Measurements from ENCODE around the gene PDE3B. TPM values are rescaled to one million over a fixed set of nuclear protein-coding genes. Genes with fewer than 3 reads are reported as not detected.
A peak's percentile ranks its signal among the peaks of the same experiment; 100 is the strongest.

Gene PDE3B
- total RNA-seq, 1 experiment from 2014 or later, result 0.03 TPM

- DNase-seq (ENCODE audit: low read depth in 1 of 2, low spot score in 2 of 2), result peak; percentile 50 to 73
- Histone ChIP-seq H3K27me3 (replicated peaks) (peaks cover 9% of the 10 kb centered on the region; the same call in 1 of the 2 replicates), H3K36me3 (no peaks in the 10 kb centered on the region)
These were observed 264.0 kb downstream of the PDE3B start for GRCh38 chr11:14907411-14908213.

GRCh38 chr11:14908214-14908880, 264.7 kb downstream of the PDE3B start:
- H3K27ac ChIP-seq, result no peak overlapping the region
- no peaks in the 10 kb centered on the region for H3K4me1 ChIP-seq (replicated peaks)
- H3K9me3 ChIP-seq (replicated peaks), result no peaks in the 10 kb centered on the region; the same call in 1 of the 2 replicates
- DNase-seq (ENCODE audit: low read depth in 1 of 2, low spot score in 2 of 2), result peak in 1 of 2 experiments; percentile 14
- H3K27me3 ChIP-seq (replicated peaks), result peaks cover 9% of the 10 kb centered on the region; the same call in 1 of the 2 replicates
- H3K4me3 ChIP-seq, result no peak overlapping the region
- H3K36me3 ChIP-seq, result no peaks in the 10 kb centered on the region

More at GRCh38 chr11:14907411-14908213, 264.0 kb downstream of the PDE3B start:
- no peak overlapping the region for H3K4me3 ChIP-seq
- H3K27ac ChIP-seq, result no peak overlapping the region
- no peaks in the 10 kb centered on the region for H3K4me1 ChIP-seq (replicated peaks)
- no peaks in the 10 kb centered on the region; the same call in 1 of the 2 replicates for H3K9me3 ChIP-seq (replicated peaks)

- DNase-seq (ENCODE audit: low read depth in 1 of 2, low spot score in 2 of 2), result no peak
- no peaks in the 10 kb centered on the region for H3K36me3 ChIP-seq
- no peaks in the 10 kb centered on the region for H3K4me1 ChIP-seq (replicated peaks)
- no peak overlapping the region for H3K4me3 ChIP-seq
- no peaks in the 10 kb centered on the region for H3K9me3 ChIP-seq (replicated peaks)
- H3K27me3 ChIP-seq (replicated peaks), result 0 out of 2 replicates have a peak, but pooled peaks cover 6% of the 10 kb centered on the region
- H3K27ac ChIP-seq, result no peak overlapping the region
These were observed 270.9 kb downstream of the PDE3B start for GRCh38 chr11:14914536-14914935.

GRCh38 chr11:14916403-14916802, 272.8 kb downstream of the PDE3B start:
- Histone ChIP-seq H3K27me3 (replicated peaks) (0 out of 2 replicates have a peak, but pooled peaks cover 6% of the 10 kb centered on the region), H3K27ac (no peak overlapping the region), H3K9me3 (replicated peaks) (no peaks in the 10 kb centered on the region), H3K4me1 (replicated peaks) (no peaks in the 10 kb centered on the region), H3K36me3 (no peaks in the 10 kb centered on the region), H3K4me3 (no peak overlapping the region)
- DNase-seq (ENCODE audit: low read depth in 1 of 2, low spot score in 2 of 2), result no peak

Other genes starting within 250 kb of the PDE3B start
- gene COPB1, start 144.0 kb upstream of the PDE3B start, total RNA-seq (2014; rRNA removed; shearing (Covaris generic)), result 324 and 423 TPM in 2 replicates
- gene PSMA1, start 123.4 kb upstream of the PDE3B start, total RNA-seq (2014; rRNA removed; shearing (Covaris generic)), result 361 and 422 TPM in 2 replicates
- gene CYP2R1, start 248.4 kb downstream of the PDE3B start, total RNA-seq (2014; rRNA removed; shearing (Covaris generic)), result 3.0 and 7.6 TPM in 2 replicates

Measured in SJSA1 (cell line).